Parathyroid adenoma (tissue), 2 donors: ENCODE measurements around the gene PARK7.

Source experiments
- H2AFZ ChIP-seq: fragments of 300-600 bp; sonication (generic); one replicate; pipeline ENCODE4 v1.7.0; 2017; ENCODE audit warnings: antibody characterized with exemption, mild to moderate bottlenecking
- H3K27ac ChIP-seq: fragments of 300-600 bp; sonication (generic); one replicate; pipeline ENCODE4 v1.7.0; 2017
- H3K27me3 ChIP-seq: fragments of 300-600 bp; sonication (generic); one replicate; pipeline ENCODE4 v1.7.0; 2017; ENCODE audit warnings: low read length; ENCODE audit not compliant: control insufficient read depth, insufficient read depth
- H3K36me3 ChIP-seq: fragments of 300-600 bp; sonication (generic); one replicate; pipeline ENCODE4 v1.7.0; 2017; ENCODE audit warnings: low read length; ENCODE audit not compliant: control insufficient read depth, insufficient read depth
- H3K4me1 ChIP-seq: fragments of 300-600 bp; sonication (generic); one replicate; pipeline ENCODE4 v1.7.0; 2017; ENCODE audit warnings: control low read depth
- H3K4me2 ChIP-seq: fragments of 300-600 bp; sonication (generic); one replicate; pipeline ENCODE4 v1.7.0; 2017; ENCODE audit warnings: low read length
- H3K4me3 ChIP-seq: fragments of 300-600 bp; sonication (generic); one replicate; pipeline ENCODE4 v1.7.0; 2017; ENCODE audit warnings: low read depth, low read length
- H3K79me2 ChIP-seq: fragments of 300-600 bp; sonication (generic); one replicate; pipeline ENCODE4 v1.7.0; 2017; ENCODE audit warnings: control low read depth
- H3K9ac ChIP-seq: fragments of 300-600 bp; sonication (generic); one replicate; pipeline ENCODE4 v1.7.0; 2017; ENCODE audit warnings: mild to moderate bottlenecking
- H3K9me3 ChIP-seq: fragments of 300-600 bp; sonication (generic); one replicate; pipeline ENCODE4 v1.7.0; 2017; ENCODE audit warnings: low read length; ENCODE audit not compliant: control insufficient read depth
- TF ChIP-seq, protein P1 (sequence below): fragments of 300-600 bp; sonication (generic); IDR thresholded peaks from one replicate; pipeline ENCODE4 v1.7.0; 2017; ENCODE audit warnings: antibody characterized with exemption, mild to moderate bottlenecking
- donor health status: primary hyperparathyroidism.

PARK7 gene

DNA sequence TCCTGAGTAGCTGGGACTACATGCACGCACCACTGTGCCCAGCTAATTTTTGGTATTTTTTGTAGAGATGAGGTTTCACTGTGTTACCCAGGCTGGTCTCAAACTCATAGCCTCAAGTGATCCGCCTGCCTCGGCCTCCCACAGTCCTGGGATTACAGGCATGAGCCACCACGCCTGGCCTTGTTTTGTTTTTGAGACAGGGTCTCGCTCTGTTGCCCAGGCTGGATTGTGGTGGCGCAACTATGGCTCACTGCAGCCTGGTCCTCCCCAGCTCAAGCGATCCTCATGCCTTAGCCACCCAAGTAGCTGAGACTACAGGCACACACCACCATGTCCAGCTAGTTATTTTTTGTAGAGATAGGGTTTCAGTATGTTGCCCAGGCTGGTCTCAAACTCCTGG is 26.0 kb downstream of the PARK7 start:
- TF ChIP-seq, protein P1, sequence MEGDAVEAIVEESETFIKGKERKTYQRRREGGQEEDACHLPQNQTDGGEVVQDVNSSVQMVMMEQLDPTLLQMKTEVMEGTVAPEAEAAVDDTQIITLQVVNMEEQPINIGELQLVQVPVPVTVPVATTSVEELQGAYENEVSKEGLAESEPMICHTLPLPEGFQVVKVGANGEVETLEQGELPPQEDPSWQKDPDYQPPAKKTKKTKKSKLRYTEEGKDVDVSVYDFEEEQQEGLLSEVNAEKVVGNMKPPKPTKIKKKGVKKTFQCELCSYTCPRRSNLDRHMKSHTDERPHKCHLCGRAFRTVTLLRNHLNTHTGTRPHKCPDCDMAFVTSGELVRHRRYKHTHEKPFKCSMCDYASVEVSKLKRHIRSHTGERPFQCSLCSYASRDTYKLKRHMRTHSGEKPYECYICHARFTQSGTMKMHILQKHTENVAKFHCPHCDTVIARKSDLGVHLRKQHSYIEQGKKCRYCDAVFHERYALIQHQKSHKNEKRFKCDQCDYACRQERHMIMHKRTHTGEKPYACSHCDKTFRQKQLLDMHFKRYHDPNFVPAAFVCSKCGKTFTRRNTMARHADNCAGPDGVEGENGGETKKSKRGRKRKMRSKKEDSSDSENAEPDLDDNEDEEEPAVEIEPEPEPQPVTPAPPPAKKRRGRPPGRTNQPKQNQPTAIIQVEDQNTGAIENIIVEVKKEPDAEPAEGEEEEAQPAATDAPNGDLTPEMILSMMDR = no peak
- H3K27ac ChIP-seq = no peak overlapping the region

DNA sequence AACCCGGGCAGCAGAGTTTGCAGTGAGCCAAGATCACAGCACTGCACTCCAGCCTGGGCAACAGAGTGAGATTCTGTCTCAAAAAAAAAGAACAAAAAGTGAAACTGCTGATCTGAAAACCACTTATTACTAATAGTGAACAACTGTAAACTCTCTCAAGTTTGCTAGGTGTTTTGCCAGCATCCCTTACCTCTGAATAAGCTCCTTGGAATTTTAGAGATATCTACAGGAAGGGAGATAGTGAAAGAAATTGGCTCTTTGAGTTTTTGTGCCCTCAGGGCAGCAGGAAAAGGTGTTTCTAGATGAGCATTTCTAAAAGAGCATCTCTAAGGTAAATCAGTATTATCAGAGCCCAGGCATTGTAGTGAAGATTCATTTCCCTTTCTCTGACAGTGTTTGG is 27.1 kb downstream of the PARK7 start:
- Histone ChIP-seq H3K79me2 (peaks cover 2% of the 10 kb centered on the region), H3K9me3 (no peaks in the 10 kb centered on the region), H3K27ac (no peak overlapping the region), H3K9ac (no peak overlapping the region), H2AFZ (no peak overlapping the region), H3K27me3 (no peaks in the 10 kb centered on the region), H3K4me3 (no peak overlapping the region), H3K36me3 (no peaks in the 10 kb centered on the region), H3K4me1 (no peaks in the 10 kb centered on the region), H3K4me2 (no peak overlapping the region)
- TF ChIP-seq, protein P1 = no peak

More for the DNA sequence above, 26.0 kb downstream of the PARK7 start:
- Histone ChIP-seq H3K9me3 (no peaks in the 10 kb centered on the region), H3K9ac (no peak overlapping the region), H3K27me3 (no peaks in the 10 kb centered on the region), H3K4me3 (no peak overlapping the region), H3K36me3 (no peaks in the 10 kb centered on the region), H2AFZ (no peak overlapping the region), H3K79me2 (peaks cover 5% of the 10 kb centered on the region), H3K4me1 (peaks cover under 1% of the 10 kb centered on the region), H3K4me2 (no peak overlapping the region)

DNA sequence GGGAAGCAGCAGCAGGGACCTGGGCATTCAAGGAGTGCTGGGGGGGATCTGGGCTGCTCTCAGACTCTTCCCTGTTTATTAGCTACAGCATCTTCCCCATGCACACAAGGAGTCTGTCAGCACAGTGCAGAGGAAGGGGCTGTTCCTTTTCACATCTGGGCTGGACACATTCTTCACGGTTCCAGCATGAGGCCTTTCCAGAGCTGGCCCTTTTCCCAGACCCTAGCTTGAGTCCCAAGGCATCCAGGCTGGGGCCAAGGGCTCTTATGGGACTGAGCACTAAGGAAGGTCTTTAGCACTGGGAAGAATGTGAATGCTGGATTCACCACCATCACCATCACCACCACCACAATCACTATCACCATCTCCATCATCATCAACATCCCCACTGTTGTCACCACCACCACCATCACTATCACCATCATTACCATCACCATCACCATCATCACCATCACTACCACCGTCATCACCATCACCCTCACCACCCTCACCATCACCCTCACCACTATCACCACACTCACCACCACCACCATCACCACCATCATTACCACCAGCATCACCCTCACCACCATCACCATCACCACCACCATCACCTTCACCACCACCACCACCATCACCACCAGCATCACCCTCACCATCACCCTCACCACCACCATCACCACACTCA is 28.4 kb downstream of the PARK7 start:
- TF ChIP-seq, protein P1 = no peak
- Histone ChIP-seq H3K27me3 (no peaks in the 10 kb centered on the region), H3K27ac (no peak overlapping the region), H2AFZ (no peak overlapping the region), H3K4me3 (no peak overlapping the region), H3K79me2 (no peaks in the 10 kb centered on the region), H3K9ac (no peak overlapping the region), H3K4me1 (no peaks in the 10 kb centered on the region), H3K36me3 (no peaks in the 10 kb centered on the region), H3K9me3 (no peaks in the 10 kb centered on the region), H3K4me2 (no peak overlapping the region)

DNA sequence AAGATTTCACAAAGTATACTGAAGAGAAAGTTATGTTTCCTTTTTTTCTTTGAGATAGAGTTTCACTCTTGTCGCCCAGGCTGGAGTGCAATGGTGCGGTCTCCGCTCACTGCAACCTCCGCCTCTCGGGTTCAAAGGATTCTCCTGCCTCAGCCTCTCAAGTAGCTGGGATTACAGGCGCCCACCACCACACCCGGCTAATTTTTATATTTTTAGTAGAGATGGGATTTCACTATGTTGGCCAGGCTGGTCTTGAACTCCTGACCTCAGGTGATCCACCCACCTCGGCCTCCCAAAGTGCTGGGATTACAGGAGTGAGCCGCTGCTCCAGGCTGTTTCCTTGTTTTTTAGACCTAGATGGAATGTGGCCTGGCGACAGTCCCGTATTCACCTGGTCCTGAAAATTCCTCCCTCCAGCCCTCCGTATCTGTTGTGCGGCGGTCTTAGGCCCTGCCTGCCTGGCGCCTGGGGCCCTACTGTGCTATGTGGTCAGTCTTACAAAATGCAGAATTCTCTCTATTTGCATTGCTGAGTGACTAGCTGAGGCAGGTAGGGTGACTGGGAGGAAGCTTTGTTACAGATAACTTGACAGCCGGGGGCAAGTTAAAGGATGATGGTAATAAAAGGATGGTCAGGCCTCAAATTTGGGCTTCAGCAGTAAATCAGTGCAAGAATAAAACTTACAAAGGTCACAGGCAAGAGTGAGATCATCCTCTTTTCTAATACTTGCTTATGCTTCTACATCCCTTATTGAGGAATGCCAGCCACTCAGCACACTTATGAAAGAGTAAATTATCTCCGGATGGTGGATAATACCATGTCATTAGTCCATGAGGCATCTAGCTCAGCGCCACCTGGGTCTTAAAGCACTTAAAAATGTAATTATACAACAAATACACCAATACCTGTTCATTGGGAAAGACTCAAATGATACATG is 30.3 kb downstream of the PARK7 start:
- H3K4me1 ChIP-seq = no peaks in the 10 kb centered on the region
- no peak overlapping the region for H3K9ac ChIP-seq
- H2AFZ ChIP-seq = no peak overlapping the region
- H3K4me2 ChIP-seq = no peak overlapping the region
- H3K27me3 ChIP-seq = no peaks in the 10 kb centered on the region
- no peak overlapping the region for H3K4me3 ChIP-seq
- H3K27ac ChIP-seq = no peak overlapping the region
- H3K36me3 ChIP-seq = no peaks in the 10 kb centered on the region
- no peaks in the 10 kb centered on the region for H3K79me2 ChIP-seq
- TF ChIP-seq, protein P1 = no peak
- H3K9me3 ChIP-seq = no peaks in the 10 kb centered on the region
